PC-9 (cell line): ENCODE data around the gene CENPC. TPM values are rescaled to one million over a fixed set of nuclear protein-coding genes. Genes with fewer than 3 reads are reported as not detected.

Experiments used
- BruUV-seq: library from RNA; stranded (reverse); fragments of 400-500 nt; replicated peaks from 2 replicates; lab custom pipeline; 2021; lab: Mats Ljungman, UMichigan
- CTCF ChIA-PET: fragments of 300-600 bp; sonication (Branson Sonifier 250); formaldehyde crosslinking; loops from one replicate; lab custom pipeline; 2022; ENCODE audit warnings: antibody characterized with exemption; lab: Charles Lee
- POLR2A ChIA-PET: fragments of 300-600 bp; sonication (Branson Sonifier 250); formaldehyde crosslinking; loops from one replicate; lab custom pipeline; 2022; ENCODE audit warnings: antibody characterized with exemption; ENCODE audit not compliant: unreplicated experiment; lab: Charles Lee
- DNase-seq, 2 experiments: peaks; one replicate each; pipeline versions ENCODE4 v3.0.0 to v3.0.0-alpha.2; 2015 to 2022; ENCODE audit warnings: mixed read lengths in 1 of 2
- H2AFZ ChIP-seq: fragments of 200-600 bp; sonication (generic); 2 replicates; pipeline ENCODE4 v1.8.1; 2017; ENCODE audit warnings: antibody characterized with exemption
- H3F3A ChIP-seq: fragments of 200-600 bp; sonication (generic); 2 replicates; pipeline ENCODE4 v1.8.1; 2017; ENCODE audit warnings: antibody characterized with exemption, mild to moderate bottlenecking, low read depth; ENCODE audit not compliant: insufficient read depth
- H3K27ac ChIP-seq: fragments of 200-600 bp; sonication (generic); 2 replicates; pipeline ENCODE4 v1.6.1; 2016; ENCODE audit warnings: mixed run types
- H3K27me3 ChIP-seq: fragments of 200-600 bp; sonication (generic); 2 replicates; pipeline ENCODE4 v1.6.1; 2016; ENCODE audit warnings: low read depth, mixed run types; ENCODE audit not compliant: insufficient read depth
- H3K36me3 ChIP-seq: fragments of 200-600 bp; sonication (generic); 2 replicates; pipeline ENCODE4 v1.6.1; 2016; ENCODE audit warnings: low read depth, mixed run types
- H3K4me1 ChIP-seq: fragments of 200-600 bp; sonication (generic); replicated peaks from 2 replicates; pipeline ENCODE4 v1.6.1; 2016; ENCODE audit warnings: mixed run types; ENCODE audit not compliant: insufficient read depth
- H3K4me2 ChIP-seq: fragments of 200-600 bp; sonication (generic); 2 replicates; pipeline ENCODE4 v1.6.1; 2017; ENCODE audit warnings: mixed run types
- H3K4me3 ChIP-seq: fragments of 200-600 bp; sonication (generic); 2 replicates; pipeline ENCODE4 v1.6.1; 2016; ENCODE audit warnings: mixed run types
- H3K79me2 ChIP-seq: fragments of 200-600 bp; sonication (generic); 2 replicates; pipeline ENCODE4 v1.6.1; 2017; ENCODE audit warnings: low read depth, mixed run types
- H3K9me2 ChIP-seq: fragments of 200-600 bp; sonication (generic); 2 replicates; pipeline ENCODE4 v1.8.1; 2017; ENCODE audit warnings: mild to moderate bottlenecking; ENCODE audit not compliant: insufficient read depth
- H3K9me3 ChIP-seq: fragments of 200-600 bp; sonication (generic); 2 replicates; pipeline ENCODE4 v1.8.1; 2016; ENCODE audit warnings: low read depth; ENCODE audit not compliant: insufficient read depth
- H4K20me1 ChIP-seq: fragments of 200-600 bp; sonication (generic); 2 replicates; pipeline ENCODE4 v1.8.1; 2017; ENCODE audit not compliant: insufficient read depth
- EZH2 ChIP-seq: fragments of 200-600 bp; sonication (generic); IDR thresholded peaks from 2 replicates; pipeline ENCODE4 v1.8.0; 2017; ENCODE audit warnings: antibody characterized with exemption, low read depth
- intact Hi-C: fragments of 100-400 bp; cut with micrococcal nuclease; formaldehyde crosslinking; loops from one replicate; pipeline ENCODE4 v1.10.0; 2022; ENCODE audit not compliant: unreplicated experiment
- total RNA-seq: library from RNA; stranded (reverse); gene quantifications from 2 replicates; pipeline ENCODE4 v1.2.3, GENCODE V29; 2021
- TF ChIP-seq, protein P1 (sequence below): fragments of 200-600 bp; sonication (generic); conservative IDR thresholded peaks from 2 replicates; pipeline ENCODE4 v1.6.1; 2017; ENCODE audit warnings: mixed run types, antibody characterized with exemption, mild to moderate bottlenecking, moderate library complexity

The CENPC gene
- total RNA-seq, 1 experiment from 2014 or later, result 14.2 TPM

DNA sequence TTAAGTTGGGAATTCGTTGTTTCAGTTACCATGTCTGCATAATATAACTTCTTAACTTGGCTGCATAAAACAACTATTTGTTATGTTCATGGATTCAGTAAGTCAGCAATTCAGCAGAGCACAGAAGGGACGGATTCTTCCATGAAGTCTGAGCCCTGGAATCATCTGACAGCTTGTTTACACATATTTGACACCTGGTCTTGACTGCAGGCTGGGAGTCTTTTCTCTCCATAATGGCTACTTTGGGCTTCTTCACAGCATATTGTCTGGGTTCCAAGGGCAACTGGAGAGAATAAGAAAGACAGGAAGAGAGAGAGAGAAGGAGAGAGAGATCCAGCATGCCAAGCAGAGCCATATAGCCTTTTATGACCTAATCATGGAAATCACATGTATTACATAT, 23.1 kb downstream of the CENPC start:
- no peak overlapping the region for H3K4me3 ChIP-seq
- no peaks in the 10 kb centered on the region for H3K4me1 ChIP-seq
- H3K9me2 ChIP-seq, result no peaks in the 10 kb centered on the region
- no peak overlapping the region for H3K27ac ChIP-seq
- TF ChIP-seq, protein P1, sequence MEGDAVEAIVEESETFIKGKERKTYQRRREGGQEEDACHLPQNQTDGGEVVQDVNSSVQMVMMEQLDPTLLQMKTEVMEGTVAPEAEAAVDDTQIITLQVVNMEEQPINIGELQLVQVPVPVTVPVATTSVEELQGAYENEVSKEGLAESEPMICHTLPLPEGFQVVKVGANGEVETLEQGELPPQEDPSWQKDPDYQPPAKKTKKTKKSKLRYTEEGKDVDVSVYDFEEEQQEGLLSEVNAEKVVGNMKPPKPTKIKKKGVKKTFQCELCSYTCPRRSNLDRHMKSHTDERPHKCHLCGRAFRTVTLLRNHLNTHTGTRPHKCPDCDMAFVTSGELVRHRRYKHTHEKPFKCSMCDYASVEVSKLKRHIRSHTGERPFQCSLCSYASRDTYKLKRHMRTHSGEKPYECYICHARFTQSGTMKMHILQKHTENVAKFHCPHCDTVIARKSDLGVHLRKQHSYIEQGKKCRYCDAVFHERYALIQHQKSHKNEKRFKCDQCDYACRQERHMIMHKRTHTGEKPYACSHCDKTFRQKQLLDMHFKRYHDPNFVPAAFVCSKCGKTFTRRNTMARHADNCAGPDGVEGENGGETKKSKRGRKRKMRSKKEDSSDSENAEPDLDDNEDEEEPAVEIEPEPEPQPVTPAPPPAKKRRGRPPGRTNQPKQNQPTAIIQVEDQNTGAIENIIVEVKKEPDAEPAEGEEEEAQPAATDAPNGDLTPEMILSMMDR, result no peak
- no peak for TF ChIP-seq EZH2
- 0 out of 2 replicates have a peak, but pooled peaks cover 4% of the 10 kb centered on the region for H3K79me2 ChIP-seq
- intact Hi-C loops, result no loop called here
- no peaks in the 10 kb centered on the region for H4K20me1 ChIP-seq
- POLR2A ChIA-PET, result no interaction called here
- no peaks in the 10 kb centered on the region for H3K36me3 ChIP-seq
- no peak for DNase-seq
- no peaks in the 10 kb centered on the region; the same call in 1 of the 2 replicates for H3K9me3 ChIP-seq
- H3K4me2 ChIP-seq, result no peak overlapping the region
- H3K27me3 ChIP-seq, result no peaks in the 10 kb centered on the region
- H3F3A ChIP-seq, result no peaks in the 10 kb centered on the region
- CTCF ChIA-PET, result no interaction called here
- BruUV-seq, result no TSS peak
- H2AFZ ChIP-seq, result no peak overlapping the region

DNA sequence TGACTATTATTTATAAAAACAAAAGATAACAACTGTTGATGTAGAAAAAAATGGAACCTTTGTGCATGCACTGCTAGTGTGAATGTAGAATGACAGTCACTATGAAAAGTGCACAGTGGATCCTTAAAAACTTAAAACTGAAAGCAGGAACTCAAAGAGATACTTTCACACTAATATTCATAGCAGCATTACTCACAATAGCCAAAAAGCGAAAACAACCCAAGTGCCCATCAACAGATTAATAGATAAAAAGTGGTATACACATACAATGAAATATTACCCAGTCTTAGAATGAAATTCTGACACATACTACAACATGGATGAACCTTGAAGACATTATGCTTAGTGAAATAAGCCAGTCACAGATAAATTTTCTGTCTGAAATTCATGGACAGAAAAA, 23.8 kb downstream of the CENPC start:
- Histone ChIP-seq H3K9me3 (no peaks in the 10 kb centered on the region; the same call in 1 of the 2 replicates), H3K79me2 (0 out of 2 replicates have a peak, but pooled peaks cover 4% of the 10 kb centered on the region), H3K9me2 (no peaks in the 10 kb centered on the region), H3K4me2 (no peak overlapping the region), H4K20me1 (no peaks in the 10 kb centered on the region), H3K27me3 (no peaks in the 10 kb centered on the region), H3K27ac (no peak overlapping the region), H3K4me1 (no peaks in the 10 kb centered on the region), H2AFZ (no peak overlapping the region), H3K4me3 (no peak overlapping the region), H3F3A (no peaks in the 10 kb centered on the region), H3K36me3 (no peaks in the 10 kb centered on the region)
- TF ChIP-seq EZH2, result no peak
- TF ChIP-seq, protein P1, result no peak
- intact Hi-C loops, result no loop called here
- BruUV-seq, result no TSS peak
- DNase-seq, result no peak
- ChIA-PET CTCF (no interaction called here), POLR2A (no interaction called here)

DNA sequence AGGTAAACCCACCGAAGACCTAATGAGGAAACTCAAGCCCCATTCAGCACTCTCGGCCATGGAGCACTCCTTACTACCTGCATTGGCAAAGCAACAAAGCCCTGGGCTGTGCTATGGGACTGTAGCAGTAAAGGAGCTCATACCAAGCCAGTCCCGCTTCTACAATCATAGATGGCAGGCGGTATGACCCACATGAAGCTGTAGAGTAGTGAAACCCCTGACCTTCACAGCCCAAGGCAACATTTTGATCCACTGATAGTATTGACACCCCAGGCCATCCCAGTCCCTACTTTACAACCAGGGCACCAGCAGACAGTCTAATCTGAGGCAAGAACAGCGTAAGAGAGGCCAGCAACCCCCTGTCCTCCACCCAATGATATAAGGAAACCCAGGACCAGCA, 25.2 kb downstream of the CENPC start:
- Histone ChIP-seq H3K4me2 (no peak overlapping the region), H3K27me3 (no peaks in the 10 kb centered on the region), H3K9me3 (no peaks in the 10 kb centered on the region; the same call in 1 of the 2 replicates), H3K4me3 (no peak overlapping the region), H3F3A (no peaks in the 10 kb centered on the region), H4K20me1 (no peaks in the 10 kb centered on the region), H3K9me2 (no peaks in the 10 kb centered on the region), H3K27ac (no peak overlapping the region), H3K79me2 (no peaks in the 10 kb centered on the region), H2AFZ (no peak overlapping the region), H3K36me3 (no peaks in the 10 kb centered on the region), H3K4me1 (no peaks in the 10 kb centered on the region)
- ChIA-PET CTCF (no interaction called here), POLR2A (no interaction called here)
- TF ChIP-seq, protein P1, result no peak
- TF ChIP-seq EZH2, result no peak
- no TSS peak for BruUV-seq
- intact Hi-C loops, result no loop called here
- DNase-seq, result no peak
